NCI-H2107 treated with DMSO at 0.1 percent for 48 hours (cell line): ENCODE measurements around the gene WFIKKN1.

Experiments used
- DNase-seq: peaks from one replicate; lab custom pipeline; 2025; ENCODE audit not compliant: unreplicated experiment; lab: John Stamatoyannopoulos, UW

The WFIKKN1 gene

DNA sequence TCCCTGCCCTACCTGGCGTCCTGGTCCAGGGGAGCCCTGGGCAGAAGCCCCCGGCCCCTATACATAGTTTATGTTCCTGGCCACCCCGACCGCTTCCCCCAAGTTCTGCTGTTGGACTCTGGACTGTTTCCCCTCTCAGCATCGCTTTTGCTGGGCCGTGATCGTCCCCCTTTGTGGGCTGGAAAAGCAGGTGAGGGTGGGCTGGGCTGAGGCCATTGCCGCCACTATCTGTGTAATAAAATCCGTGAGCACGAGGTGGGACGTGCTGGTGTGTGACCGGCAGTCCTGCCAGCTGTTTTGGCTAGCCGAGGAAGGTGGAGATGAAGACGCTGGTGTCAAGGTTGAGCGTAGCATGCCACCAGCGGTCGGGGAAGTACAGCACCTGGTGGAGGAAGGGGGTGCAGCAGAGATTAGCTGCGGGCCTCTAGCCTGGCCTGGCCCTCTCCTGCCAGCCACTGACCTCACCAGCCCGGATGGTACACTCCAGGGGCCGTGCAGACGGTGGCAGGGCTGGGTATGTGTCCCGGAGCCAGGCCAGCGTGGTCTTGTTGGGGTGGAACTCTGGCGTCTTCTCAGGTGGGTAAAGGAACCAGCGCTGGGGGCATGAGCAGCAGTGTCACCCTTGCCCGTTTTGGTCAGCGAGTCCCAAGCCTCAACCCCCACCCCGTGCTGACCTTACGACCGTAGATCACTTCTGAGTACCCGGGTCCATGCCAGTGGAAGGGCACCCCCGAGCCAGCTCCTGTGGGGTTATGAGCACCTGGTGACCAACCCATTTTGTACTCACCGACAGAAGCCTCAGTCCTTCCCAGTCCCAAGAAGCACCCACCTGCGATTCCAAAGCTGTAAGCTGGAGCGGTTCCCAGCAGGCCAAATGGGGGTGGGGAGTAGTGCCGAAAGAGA lies 52.0 kb downstream of the WFIKKN1 start:
- DNase-seq: no peak

DNA sequence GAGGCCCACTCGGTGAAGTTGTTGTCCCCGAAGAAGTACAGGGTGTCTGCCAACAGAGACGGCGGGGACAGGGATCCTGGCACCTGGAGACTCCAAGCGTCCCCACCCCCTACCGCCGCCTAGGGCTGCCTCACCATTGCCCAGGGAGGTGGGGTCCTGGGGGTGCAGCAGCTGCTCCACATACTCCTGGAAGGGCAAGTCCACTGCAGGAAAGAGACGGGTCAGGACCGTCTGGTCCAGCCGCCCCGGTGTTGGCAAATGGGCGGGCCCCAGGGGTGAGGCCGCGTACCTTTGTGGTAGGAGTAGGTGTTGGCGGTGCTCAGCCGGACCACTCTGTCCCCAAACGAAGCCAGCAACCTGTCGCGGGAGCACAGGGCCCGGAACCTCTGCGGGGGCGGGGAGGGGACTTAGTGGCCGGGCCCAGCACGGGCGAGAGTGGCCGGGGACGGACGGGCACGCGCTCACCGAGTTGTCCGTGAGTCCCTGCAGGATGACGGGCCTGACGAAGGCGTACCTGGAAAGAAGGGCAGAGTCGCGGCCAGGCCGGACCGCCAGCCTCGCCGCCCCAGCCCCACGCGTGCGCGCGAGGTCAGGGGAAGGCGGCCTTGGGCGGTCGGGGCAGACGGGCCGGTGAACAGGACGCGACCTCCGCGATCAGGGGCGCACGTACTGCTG lies 52.7 kb downstream of the WFIKKN1 start:
- no peak for DNase-seq
